GM21381 (cell line): Measurements from ENCODE around the gene GHR.

ENCODE experiments used
- ATAC-seq: cut with Tn5 transposase; IDR thresholded peaks from one replicate; pipeline ENCODE4 v1.9.1; 2021; ENCODE audit warnings: mild to moderate bottlenecking, moderate library complexity; ENCODE audit not compliant: unreplicated experiment

Gene GHR

GRCh38 chr5:42515504-42515903, 92.3 kb downstream of the GHR start:
- no peak for ATAC-seq

- no peak for ATAC-seq
These were observed 93.2 kb downstream of the GHR start for GRCh38 chr5:42516282-42517042.

GRCh38 chr5:42517164-42517563, 93.9 kb downstream of the GHR start:
- ATAC-seq = no peak

GRCh38 chr5:42518595-42519221, 95.5 kb downstream of the GHR start:
- ATAC-seq = no peak

GRCh38 chr5:42520203-42520602, 97.0 kb downstream of the GHR start:
- no peak for ATAC-seq

GRCh38 chr5:42520957-42521356, 97.7 kb downstream of the GHR start:
- ATAC-seq = no peak

- ATAC-seq = no peak
These were observed 98.2 kb downstream of the GHR start for GRCh38 chr5:42521406-42521805.

- ATAC-seq = no peak
These were observed 99.5 kb downstream of the GHR start for GRCh38 chr5:42522783-42523182.

- no peak for ATAC-seq
These were observed 102.9 kb downstream of the GHR start for GRCh38 chr5:42526179-42526578.

GRCh38 chr5:42531611-42532010, 108.4 kb downstream of the GHR start:
- no peak for ATAC-seq

GRCh38 chr5:42542106-42542505, 118.9 kb downstream of the GHR start:
- no peak for ATAC-seq

GRCh38 chr5:42543774-42544173, 120.5 kb downstream of the GHR start:
- no peak for ATAC-seq

GRCh38 chr5:42545038-42545437, 121.8 kb downstream of the GHR start:
- ATAC-seq = no peak

GRCh38 chr5:42547141-42547540, 123.9 kb downstream of the GHR start:
- ATAC-seq = no peak

- ATAC-seq = no peak
These were observed 124.7 kb downstream of the GHR start for GRCh38 chr5:42547894-42548293.

GRCh38 chr5:42552597-42552996, 129.4 kb downstream of the GHR start:
- ATAC-seq = no peak

GRCh38 chr5:42553461-42553860, 130.2 kb downstream of the GHR start:
- ATAC-seq = no peak

GRCh38 chr5:42555010-42555409, 131.8 kb downstream of the GHR start:
- ATAC-seq = no peak

GRCh38 chr5:42555797-42556196, 132.6 kb downstream of the GHR start:
- no peak for ATAC-seq

- ATAC-seq = no peak
These were observed 134.4 kb downstream of the GHR start for GRCh38 chr5:42557689-42558088.

- ATAC-seq = no peak
These were observed 138.4 kb downstream of the GHR start for GRCh38 chr5:42561656-42562055.

GRCh38 chr5:42564689-42565356, 141.6 kb downstream of the GHR start:
- no peak for ATAC-seq
